ENCODE results near the gene GRIK4. TPM values are rescaled to one million over a fixed set of nuclear protein-coding genes. Genes with fewer than 3 reads are reported as not detected.

The GRIK4 gene
- total RNA-seq, 1 experiment from 2014 or later, result not detected

DNA sequence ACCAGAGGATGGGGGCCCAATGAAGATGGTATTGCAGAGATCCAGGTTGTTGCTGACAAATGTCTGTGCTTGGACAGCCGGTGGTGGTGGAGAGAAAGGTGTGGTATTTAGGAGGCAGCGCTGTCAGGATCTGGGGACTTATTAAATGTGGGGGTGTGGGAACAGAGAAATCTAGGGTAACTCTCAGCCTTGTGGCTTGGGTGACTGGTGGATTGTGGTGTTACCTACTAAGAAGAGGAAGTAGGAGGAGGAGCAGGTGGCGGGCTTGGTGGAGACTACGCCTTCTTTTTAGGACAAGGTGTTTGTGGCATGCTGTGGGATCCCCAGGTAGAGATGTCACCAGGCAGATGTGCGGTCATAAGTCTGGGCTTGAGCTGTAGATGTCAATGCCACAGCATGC is 144.0 kb downstream of the GRIK4 start:
- CTCF ChIA-PET, result no interaction called here

DNA sequence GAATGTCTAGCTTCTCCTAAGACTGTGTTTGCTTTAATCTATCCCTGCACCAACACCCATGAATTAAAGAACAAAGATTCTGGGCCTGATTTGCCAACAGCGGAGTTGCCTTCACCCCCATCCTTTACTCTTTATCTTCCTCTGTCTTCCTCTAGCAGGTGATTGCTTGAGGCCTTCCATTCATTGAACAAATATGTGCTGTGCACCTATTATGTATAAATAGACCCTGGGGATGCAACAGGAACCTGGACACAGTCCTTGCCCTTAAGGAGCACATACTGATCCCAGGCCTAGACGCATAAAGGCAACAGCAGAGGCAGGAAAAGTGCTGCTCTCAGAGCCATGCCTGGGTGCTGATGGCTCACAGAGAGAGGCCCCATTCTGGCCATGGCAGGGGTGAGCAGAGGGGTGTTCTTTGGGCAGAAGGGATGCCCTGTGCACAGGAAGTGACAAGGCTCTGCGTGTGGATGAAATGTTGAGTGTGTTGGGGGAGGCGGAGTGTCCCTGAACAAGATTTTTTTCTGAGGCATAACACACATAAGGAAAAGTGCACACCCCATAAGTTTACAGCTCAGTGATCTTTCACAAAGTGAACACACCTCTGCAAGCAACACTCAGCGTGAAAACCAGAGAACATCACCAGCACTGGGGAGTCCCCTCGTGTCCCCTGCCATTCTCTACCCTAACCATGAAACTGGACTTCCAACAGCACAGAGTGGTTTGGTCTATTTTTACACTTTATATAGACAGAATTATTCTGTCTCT is 145.9 kb downstream of the GRIK4 start:
- H3K36me3 ChIP-seq (ENCODE audit: low read depth), result no peaks in the 10 kb centered on the region

More for the DNA sequence above, 144.0 kb downstream of the GRIK4 start:
- Histone ChIP-seq H2AFZ (no peak overlapping the region), H3K27me3 (ENCODE audit: insufficient read depth, low read depth) (peaks cover 96% of the 10 kb centered on the region), H3K27ac (no peak overlapping the region), H3K9me2 (ENCODE audit: insufficient read depth) (no peaks in the 10 kb centered on the region), H3F3A (ENCODE audit: insufficient read depth, low read depth) (no peaks in the 10 kb centered on the region), H3K79me2 (ENCODE audit: low read depth) (no peaks in the 10 kb centered on the region), H3K4me1 (replicated peaks; ENCODE audit: insufficient read depth) (no peaks in the 10 kb centered on the region), H3K9me3 (ENCODE audit: insufficient read depth, low read depth) (no peaks in the 10 kb centered on the region), H3K4me2 (no peak overlapping the region), H3K36me3 (ENCODE audit: low read depth) (no peaks in the 10 kb centered on the region), H4K20me1 (ENCODE audit: insufficient read depth) (no peaks in the 10 kb centered on the region), H3K4me3 (no peak overlapping the region)
- intact Hi-C loops (cut with micrococcal nuclease; ENCODE audit: unreplicated experiment), result no loop called here
- no peak for DNase-seq
- TF ChIP-seq, protein P1, sequence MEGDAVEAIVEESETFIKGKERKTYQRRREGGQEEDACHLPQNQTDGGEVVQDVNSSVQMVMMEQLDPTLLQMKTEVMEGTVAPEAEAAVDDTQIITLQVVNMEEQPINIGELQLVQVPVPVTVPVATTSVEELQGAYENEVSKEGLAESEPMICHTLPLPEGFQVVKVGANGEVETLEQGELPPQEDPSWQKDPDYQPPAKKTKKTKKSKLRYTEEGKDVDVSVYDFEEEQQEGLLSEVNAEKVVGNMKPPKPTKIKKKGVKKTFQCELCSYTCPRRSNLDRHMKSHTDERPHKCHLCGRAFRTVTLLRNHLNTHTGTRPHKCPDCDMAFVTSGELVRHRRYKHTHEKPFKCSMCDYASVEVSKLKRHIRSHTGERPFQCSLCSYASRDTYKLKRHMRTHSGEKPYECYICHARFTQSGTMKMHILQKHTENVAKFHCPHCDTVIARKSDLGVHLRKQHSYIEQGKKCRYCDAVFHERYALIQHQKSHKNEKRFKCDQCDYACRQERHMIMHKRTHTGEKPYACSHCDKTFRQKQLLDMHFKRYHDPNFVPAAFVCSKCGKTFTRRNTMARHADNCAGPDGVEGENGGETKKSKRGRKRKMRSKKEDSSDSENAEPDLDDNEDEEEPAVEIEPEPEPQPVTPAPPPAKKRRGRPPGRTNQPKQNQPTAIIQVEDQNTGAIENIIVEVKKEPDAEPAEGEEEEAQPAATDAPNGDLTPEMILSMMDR (conservative IDR thresholded peaks at IDR 0.05), result no peak
- TF ChIP-seq EZH2 (IDR thresholded peaks at IDR 0.05; ENCODE audit: low read depth), result no peak
- POLR2A ChIA-PET (ENCODE audit: unreplicated experiment), result no interaction called here
- no TSS peak for BruUV-seq (replicated peaks)

DNA sequence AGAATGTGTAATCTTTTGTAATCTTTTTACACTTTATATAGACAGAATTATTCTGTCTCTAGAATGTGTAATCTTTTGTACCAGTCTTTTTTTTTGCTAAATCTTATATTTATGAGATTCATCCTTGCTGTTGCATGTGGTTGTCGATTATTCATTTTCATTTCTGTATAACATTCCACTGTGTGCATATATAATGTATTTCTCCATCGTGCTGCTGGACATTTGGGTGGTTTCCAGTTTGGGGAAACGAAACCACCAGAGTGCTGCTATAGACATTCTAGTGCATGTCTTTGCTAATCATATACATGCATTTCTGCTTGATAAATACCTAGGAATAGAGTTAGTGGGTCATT is 146.5 kb downstream of the GRIK4 start:
- H3K27me3 ChIP-seq (ENCODE audit: insufficient read depth, low read depth), result peaks cover 96% of the 10 kb centered on the region
- H3K79me2 ChIP-seq (ENCODE audit: low read depth), result no peaks in the 10 kb centered on the region
- no peak overlapping the region for H3K27ac ChIP-seq
- no peaks in the 10 kb centered on the region for H3K9me2 ChIP-seq (ENCODE audit: insufficient read depth)
- no peak for TF ChIP-seq EZH2 (IDR thresholded peaks at IDR 0.05; ENCODE audit: low read depth)
- TF ChIP-seq, protein P1 (conservative IDR thresholded peaks at IDR 0.05), result no peak
- no peaks in the 10 kb centered on the region for H4K20me1 ChIP-seq (ENCODE audit: insufficient read depth)
- POLR2A ChIA-PET (ENCODE audit: unreplicated experiment), result no interaction called here
- H3K4me1 ChIP-seq (replicated peaks; ENCODE audit: insufficient read depth), result no peaks in the 10 kb centered on the region
- no peaks in the 10 kb centered on the region for H3F3A ChIP-seq (ENCODE audit: insufficient read depth, low read depth)
- BruUV-seq (replicated peaks), result no TSS peak
- no peaks in the 10 kb centered on the region for H3K36me3 ChIP-seq (ENCODE audit: low read depth)
- H3K9me3 ChIP-seq (ENCODE audit: insufficient read depth, low read depth), result no peaks in the 10 kb centered on the region
- CTCF ChIA-PET, result no interaction called here
- intact Hi-C loops (cut with micrococcal nuclease; ENCODE audit: unreplicated experiment), result no loop called here
- DNase-seq, result no peak
- H3K4me2 ChIP-seq, result no peak overlapping the region
- no peak overlapping the region for H3K4me3 ChIP-seq
- no peak overlapping the region for H2AFZ ChIP-seq

More for the DNA sequence above, 145.9 kb downstream of the GRIK4 start:
- intact Hi-C loops (cut with micrococcal nuclease; ENCODE audit: unreplicated experiment), result no loop called here
- no peak overlapping the region for H3K4me2 ChIP-seq
- no peaks in the 10 kb centered on the region for H3F3A ChIP-seq (ENCODE audit: insufficient read depth, low read depth)
- H3K9me2 ChIP-seq (ENCODE audit: insufficient read depth), result no peaks in the 10 kb centered on the region
- H4K20me1 ChIP-seq (ENCODE audit: insufficient read depth), result no peaks in the 10 kb centered on the region
- ChIA-PET POLR2A (ENCODE audit: unreplicated experiment) (no interaction called here), CTCF (no interaction called here)
- no peaks in the 10 kb centered on the region for H3K4me1 ChIP-seq (replicated peaks; ENCODE audit: insufficient read depth)
- no peak overlapping the region for H3K27ac ChIP-seq
- peaks cover 96% of the 10 kb centered on the region for H3K27me3 ChIP-seq (ENCODE audit: insufficient read depth, low read depth)
- no peak for DNase-seq
- no TSS peak for BruUV-seq (replicated peaks)
- H3K79me2 ChIP-seq (ENCODE audit: low read depth), result no peaks in the 10 kb centered on the region
- no peak overlapping the region for H3K4me3 ChIP-seq
- TF ChIP-seq EZH2 (IDR thresholded peaks at IDR 0.05; ENCODE audit: low read depth), result no peak
- TF ChIP-seq, protein P1 (conservative IDR thresholded peaks at IDR 0.05), result no peak
- H2AFZ ChIP-seq, result no peak overlapping the region
- H3K9me3 ChIP-seq (ENCODE audit: insufficient read depth, low read depth), result no peaks in the 10 kb centered on the region
